HepG2 (cell line): ENCODE results near the gene FHIT. TPM values are rescaled to one million over a fixed set of nuclear protein-coding genes. Genes with fewer than 3 reads are reported as not detected.

ENCODE experiments used
- ATAC-seq: fragments of 200-7000 bp; cut with Tn5 transposase; 3 replicates; pipeline ENCODE4 v1.9.1; 2020; ENCODE audit warnings: mild to moderate bottlenecking, moderate library complexity
- BruUV-seq: library from RNA; stranded (reverse); fragments of 400-500 nt; replicated peaks from 2 replicates; lab custom pipeline; 2021; lab: Mats Ljungman, UMichigan
- CTCF ChIA-PET: fragments of 300-600 bp; formaldehyde crosslinking; extraction: SDS; loops from one replicate; lab custom pipeline; 2021; ENCODE audit warnings: low total read pairs, inconsistent platforms, low intra/inter-chr PET ratio; lab: Yijun Ruan, JAX
- POLR2A ChIA-PET: fragments of 350-600 bp; sonication (Branson Sonifier 250); formaldehyde crosslinking; loops from one replicate; lab custom pipeline; 2020; ENCODE audit warnings: antibody characterized with exemption, inconsistent platforms; lab: Yijun Ruan, JAX
- DNase-seq: peaks from one replicate; pipeline ENCODE4 v3.0.0-alpha.2; 2015; ENCODE audit warnings: low spot score
- FAIRE-seq: peaks from 3 replicates; lab custom pipeline; 2011; peaks lifted over from hg19 to GRCh38; lab: Jason Lieb, UNC
- H2AFZ ChIP-seq: one replicate; pipeline ENCODE4 v1.6.1; 2011; ENCODE audit warnings: low read length, inconsistent platforms
- H3K27ac ChIP-seq: fragments of 300-600 bp; 3 replicates; pipeline ENCODE4 v1.8.0; 2011; ENCODE audit warnings: mixed run types, mild to moderate bottlenecking, mixed read lengths, low read length, inconsistent platforms; ENCODE audit not compliant: insufficient read depth; ENCODE audit errors: extremely low read length
- H3K27me3 ChIP-seq, 2 experiments: fragments of 200-600 bp in 1 of 2; 2 replicates in 1 of 2; 3 replicates in 1 of 2; pipeline versions ENCODE4 v1.6.0 to v1.8.0; 2011; ENCODE audit warnings: low read length in 2 of 2, mild to moderate bottlenecking in 2 of 2, moderate library complexity in 2 of 2, inconsistent platforms in 1 of 2; ENCODE audit not compliant: insufficient read depth in 2 of 2, control insufficient read depth in 1 of 2
- H3K36me3 ChIP-seq, 2 experiments: fragments of 200-600 bp in 1 of 2; replicated peaks in 1 of 2; 2 replicates in 1 of 2; 3 replicates in 1 of 2; pipeline versions ENCODE4 v1.5.1 to v1.8.0; 2011; ENCODE audit warnings: low read length in 2 of 2, inconsistent platforms in 1 of 2; ENCODE audit not compliant: insufficient read depth in 2 of 2, control insufficient read depth in 1 of 2
- H3K4me1 ChIP-seq: 2 replicates; pipeline ENCODE4 v1.5.1; 2012; ENCODE audit warnings: low read length, inconsistent platforms; ENCODE audit not compliant: insufficient read depth
- H3K4me2 ChIP-seq: 2 replicates; pipeline ENCODE4 v1.6.0; 2011; ENCODE audit warnings: low read depth, low read length, inconsistent platforms
- H3K4me3 ChIP-seq, 3 experiments: fragments of 200-600 bp in 1 of 3; sonication (generic), shearing (Covaris generic) in 1 of 3; replicated peaks in 1 of 3; 2 replicates each; pipeline ENCODE4 v1.5.1; 2011 to 2016; ENCODE audit warnings: low read length in 3 of 3, inconsistent platforms in 2 of 3, low read depth in 2 of 3, mild to moderate bottlenecking in 2 of 3, control low read depth in 1 of 3, mixed read lengths in 1 of 3; ENCODE audit not compliant: insufficient read depth in 1 of 3
- H3K79me2 ChIP-seq: one replicate; pipeline ENCODE4 v1.6.1; 2011; ENCODE audit warnings: low read length, inconsistent platforms; ENCODE audit not compliant: insufficient read depth
- H3K9ac ChIP-seq: 2 replicates; pipeline ENCODE4 v1.6.0; 2011; ENCODE audit warnings: mild to moderate bottlenecking, low read depth, low read length, inconsistent platforms; ENCODE audit not compliant: insufficient read depth
- H3K9me3 ChIP-seq: 2 replicates; pipeline ENCODE4 v1.5.1; 2012; ENCODE audit warnings: mild to moderate bottlenecking, low read length
- H4K20me1 ChIP-seq: 2 replicates; pipeline ENCODE4 v1.6.0; 2011; ENCODE audit warnings: inconsistent platforms, mild to moderate bottlenecking, low read length, moderate library complexity; ENCODE audit not compliant: insufficient read depth
- ELK4 ChIP-seq: sonication (generic); formaldehyde crosslinking; IDR thresholded peaks from 2 replicates; pipeline ENCODE4 v1.9.0; 2021; ENCODE audit warnings: missing genetic modification reagents, borderline replicate concordance
- FOXP1 ChIP-seq, 2 experiments: fragments of 450-650 bp in 1 of 2; IDR thresholded peaks; 2 replicates each; pipeline ENCODE4 v1.6.1; 2017 to 2018; ENCODE audit warnings: antibody characterized with exemption in 1 of 2
- HOXA3 ChIP-seq: sonication (generic); formaldehyde crosslinking; IDR thresholded peaks from 2 replicates; pipeline ENCODE4 v1.5.0; 2020; ENCODE audit warnings: missing genetic modification reagents
- RXRA ChIP-seq: sonication (generic); formaldehyde crosslinking; IDR thresholded peaks from 2 replicates; pipeline ENCODE4 v1.5.1; 2020; ENCODE audit warnings: missing genetic modification reagents
- TFDP2 ChIP-seq: sonication (generic); formaldehyde crosslinking; IDR thresholded peaks from 2 replicates; pipeline ENCODE4 v1.4.0; 2020; ENCODE audit warnings: missing genetic modification reagents
- UBTF ChIP-seq: sonication (generic); formaldehyde crosslinking; IDR thresholded peaks from 2 replicates; pipeline ENCODE4 v1.4.0; 2020; ENCODE audit warnings: mild to moderate bottlenecking, missing genetic modification reagents
- ZBTB2 ChIP-seq: sonication (generic); formaldehyde crosslinking; IDR thresholded peaks from 2 replicates; pipeline ENCODE4 v1.8.0; 2022; ENCODE audit warnings: low read depth, missing genetic modification reagents
- ZBTB38 ChIP-seq: sonication (generic); formaldehyde crosslinking; IDR thresholded peaks from 2 replicates; pipeline ENCODE4 v1.5.1; 2020; ENCODE audit warnings: mild to moderate bottlenecking, missing genetic modification reagents
- ZMAT5 ChIP-seq: sonication (generic); formaldehyde crosslinking; IDR thresholded peaks from 2 replicates; pipeline ENCODE4 v1.5.0; 2020; ENCODE audit warnings: mild to moderate bottlenecking, low read depth, missing genetic modification reagents, borderline replicate concordance
- ZNF773 ChIP-seq: sonication (generic); formaldehyde crosslinking; IDR thresholded peaks from 2 replicates; pipeline ENCODE4 v1.4.0; 2020; ENCODE audit warnings: missing genetic modification reagents, borderline replicate concordance
- WGBS: methylation state at CpG from one replicate; pipeline ENCODE4 v1.1.6; 2017; ENCODE audit warnings: low lambda C conversion rate; 5-methylcytosine and 5-hydroxymethylcytosine counted together
- in situ Hi-C: cut with HindIII; loops from 2 replicates; pipeline ENCODE4 v1.10.0; 2017; ENCODE audit warnings: low pct_unique_long_range_greater_than_20kb; ENCODE audit not compliant: extremely low pct_ligation_motif_present
- intact Hi-C: fragments of 100-400 bp; cut with micrococcal nuclease; formaldehyde crosslinking; loops from one replicate; pipeline ENCODE4 v1.10.0; 2022; ENCODE audit not compliant: unreplicated experiment
- polyA plus RNA-seq, 8 experiments: library from polyadenylated mRNA; depleted of rRNA in 3 of 8; stranded (reverse) in 7 of 8; unstranded in 1 of 8; fragments of >200 nt; fragmentation: Illumina TruSeq in 4 of 8; extraction: Trizol in 4 of 8; gene quantifications; 2 replicates each; pipeline versions ENCODE4 v1.2.1 to v1.2.3, GENCODE V29; 2011 to 2016; ENCODE audit warnings: low read depth in 4 of 8, missing spikeins in 1 of 8, mixed read lengths in 1 of 8; ENCODE audit not compliant: insufficient read depth in 1 of 8
- total RNA-seq, 5 experiments: library from RNA; depleted of rRNA; stranded (reverse); fragments of >200 nt; fragmentation: Illumina TruSeq; extraction: Trizol; gene quantifications; 2 replicates each; pipeline ENCODE4 v1.2.3, GENCODE V29; 2016; ENCODE audit warnings: low read depth in 1 of 5

Gene FHIT
- total and polyA plus RNA-seq, 2 of the 13 experiments (the other 11 are each of a cell fraction or from before 2014, with no cell fraction given) = 4.0 to 4.6 TPM

GRCh38 chr3:61077551-61077950 lies 173.7 kb downstream of the FHIT start:
- ChIA-PET CTCF (no interaction called here), POLR2A (no interaction called here)
- ATAC-seq (no peak), DNase-seq (no peak), FAIRE-seq (no peak)
- no peaks in the 10 kb centered on the region for H4K20me1 ChIP-seq
- H3K4me1 ChIP-seq = no peaks in the 10 kb centered on the region
- no TSS peak for BruUV-seq
- no peaks in the 10 kb centered on the region for H3K27me3 ChIP-seq
- H3K27ac ChIP-seq = no peak overlapping the region
- 89% methylated on average over 1 of the region's 1 CpG for WGBS
- H3K36me3 ChIP-seq = no peaks in the 10 kb centered on the region
- H3K79me2 ChIP-seq = no peaks in the 10 kb centered on the region
- no peaks in the 10 kb centered on the region for H3K9me3 ChIP-seq
- H2AFZ ChIP-seq = no peak overlapping the region
- TF ChIP-seq UBTF (CRISPR knock-in tag) = no peak
- TF ChIP-seq ZMAT5 = no peak
- TF ChIP-seq ZNF773 (CRISPR knock-in tag) = no peak
- H3K4me2 ChIP-seq = no peak overlapping the region
- intact Hi-C loops (no loop called here), in situ Hi-C loops (no loop called here)
- H3K4me3 ChIP-seq = no peak overlapping the region
- H3K9ac ChIP-seq = no peak overlapping the region

- Histone ChIP-seq H2AFZ (no peak overlapping the region), H3K36me3 (no peaks in the 10 kb centered on the region), H4K20me1 (no peaks in the 10 kb centered on the region), H3K4me2 (no peak overlapping the region), H3K27ac (no peak overlapping the region), H3K27me3 (no peaks in the 10 kb centered on the region), H3K9ac (no peak overlapping the region), H3K4me3 (no peak overlapping the region), H3K4me1 (no peaks in the 10 kb centered on the region), H3K79me2 (no peaks in the 10 kb centered on the region), H3K9me3 (no peaks in the 10 kb centered on the region)
- FAIRE-seq = no peak
- intact Hi-C loops = no loop called here
- no peak for ATAC-seq
- POLR2A ChIA-PET = no interaction called here
- CTCF ChIA-PET = no interaction called here
- WGBS = 58% methylated on average over 3 of the region's 3 CpGs
- BruUV-seq = no TSS peak
- in situ Hi-C loops = no loop called here
- no peak for DNase-seq
- TF ChIP-seq HOXA3 (CRISPR knock-in tag) = no peak
- TF ChIP-seq TFDP2 = no peak
- no peak for TF ChIP-seq ZBTB2 (CRISPR knock-in tag)
- TF ChIP-seq RXRA (CRISPR knock-in tag) = no peak
- TF ChIP-seq FOXP1 (IDR thresholded peaks at IDR 0.05) = no peak
- TF ChIP-seq FOXP1 (CRISPR knock-in tag; IDR thresholded peaks at IDR 0.05) = no peak
- TF ChIP-seq ELK4 = no peak
- TF ChIP-seq ZBTB38 = no peak
Observed at GRCh38 chr3:61074783-61075182, 176.5 kb downstream of the FHIT start.
